Stimulated activated naive CD4-positive, alpha-beta T cell treated with Interleukin-2 at 50 U/mL for 16 hours (primary cell): Measurements from ENCODE around the gene PRPS1.
"Not testable (repeated sequence)": the region's sequence is repeated elsewhere in the genome, so short reads cannot be mapped to it uniquely, and the experiment has no call there.

Source experiments
- DNase-seq: peaks from one replicate; lab custom pipeline; 2025; lab: John Stamatoyannopoulos, UW

PRPS1 gene

DNA sequence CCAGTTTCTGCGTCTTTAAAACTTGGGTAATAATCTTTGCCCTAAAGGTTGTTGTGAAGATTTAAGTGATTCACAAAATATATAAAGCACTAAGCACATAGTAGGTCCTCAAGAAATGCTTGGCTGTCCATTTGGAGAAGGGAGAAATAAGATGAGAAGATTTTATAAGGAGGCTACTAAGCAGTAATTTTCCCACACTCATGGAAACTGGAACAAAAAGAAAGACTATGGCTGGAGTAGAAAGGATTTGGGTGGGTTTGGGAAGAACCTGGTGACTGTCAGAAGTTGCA lies 47.0 kb downstream of the PRPS1 start:
- DNase-seq, result no peak

DNA sequence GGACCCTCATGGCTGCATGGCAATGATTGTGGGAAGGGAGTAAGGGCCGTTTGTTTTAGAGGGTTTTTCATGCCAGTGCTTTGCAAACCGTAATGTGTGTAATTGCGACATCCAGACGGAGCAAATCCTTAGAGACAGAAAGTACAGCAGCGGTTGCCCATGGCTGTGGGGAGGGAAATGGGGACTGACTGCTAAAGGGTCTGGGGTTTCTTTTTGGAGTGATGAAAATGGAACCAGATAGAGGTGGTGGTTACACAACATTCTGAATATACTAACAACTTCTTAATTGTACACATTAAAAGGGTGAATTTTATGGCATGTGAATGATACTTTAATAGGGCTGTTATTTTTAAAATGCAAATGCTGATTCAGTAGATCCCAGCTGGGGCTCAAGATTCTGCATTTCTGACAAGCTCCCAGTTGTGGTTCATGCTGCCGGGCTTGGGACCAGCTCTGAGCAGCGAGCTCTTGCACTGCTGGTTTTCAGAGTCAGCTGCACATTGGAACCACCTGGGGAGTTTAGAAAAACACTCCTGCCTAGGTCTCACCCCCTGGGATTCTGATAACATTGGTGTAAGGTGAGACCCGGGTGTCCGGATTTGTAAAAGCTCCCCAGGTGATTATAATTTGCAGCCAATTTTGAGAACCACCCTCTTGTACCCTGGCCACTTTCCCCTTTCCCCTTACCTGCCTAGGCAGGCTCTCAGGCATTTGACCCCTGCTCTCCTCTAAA lies 47.7 kb downstream of the PRPS1 start:
- no peak for DNase-seq

DNA sequence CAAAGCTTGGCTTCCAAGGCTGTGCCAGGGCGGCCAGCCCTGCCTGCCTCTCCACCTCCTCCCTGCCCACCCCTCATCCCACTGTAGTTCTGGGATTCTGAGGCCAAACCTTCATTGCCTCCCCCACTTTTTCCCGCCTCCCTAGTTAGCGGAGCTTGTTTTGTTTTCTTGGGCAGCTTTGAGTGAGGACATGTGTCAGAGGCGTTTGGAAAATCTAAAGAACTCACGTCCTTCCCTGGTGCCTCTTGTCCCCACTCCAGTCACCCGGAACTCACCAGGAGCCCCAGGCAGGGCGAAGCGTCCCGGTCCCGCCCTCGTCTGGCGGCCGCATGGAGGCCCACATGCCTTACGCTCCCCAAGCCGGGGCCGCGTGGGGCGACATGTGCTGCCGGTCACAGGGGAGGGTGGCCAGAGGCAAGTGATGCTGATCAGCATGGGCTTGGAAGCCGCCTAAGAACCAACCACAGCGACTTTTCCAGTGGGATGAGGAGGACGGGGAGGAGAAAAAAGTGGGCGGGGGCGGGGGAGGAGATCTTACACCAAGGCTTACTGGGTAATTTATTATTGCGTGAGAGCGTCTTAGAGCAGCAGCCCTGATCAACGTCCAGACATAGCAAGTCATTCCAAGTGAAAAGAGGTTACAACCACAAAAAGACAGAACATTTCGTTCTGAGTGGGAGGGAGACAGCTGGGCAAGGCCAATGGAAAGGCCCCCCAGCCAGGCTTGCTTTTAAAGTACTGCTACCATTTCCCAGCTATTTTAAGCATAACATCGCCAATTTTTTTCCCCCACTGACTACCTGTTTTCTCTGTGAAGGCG lies 48.5 kb downstream of the PRPS1 start:
- DNase-seq, result peak; percentile 62

DNA sequence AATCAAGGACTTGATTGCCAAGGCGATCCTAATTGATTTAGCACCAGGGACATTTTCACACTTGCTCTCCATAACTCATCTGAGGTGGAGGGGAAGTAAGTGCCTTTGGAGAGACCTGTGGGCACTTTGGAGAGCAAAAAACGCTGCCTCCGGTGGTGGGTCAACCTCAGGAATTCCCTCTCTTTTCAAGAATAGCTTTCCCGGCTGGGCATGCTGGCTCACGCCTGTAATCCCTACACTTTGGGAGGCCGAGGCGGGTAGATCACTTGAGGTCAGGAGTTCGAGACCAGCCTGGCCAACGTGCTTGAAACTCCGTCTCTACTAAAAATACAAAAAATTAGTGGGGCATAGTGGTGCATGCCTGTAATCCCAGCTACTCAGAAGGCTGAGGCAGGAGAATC lies 49.2 kb downstream of the PRPS1 start:
- DNase-seq, result no peak

DNA sequence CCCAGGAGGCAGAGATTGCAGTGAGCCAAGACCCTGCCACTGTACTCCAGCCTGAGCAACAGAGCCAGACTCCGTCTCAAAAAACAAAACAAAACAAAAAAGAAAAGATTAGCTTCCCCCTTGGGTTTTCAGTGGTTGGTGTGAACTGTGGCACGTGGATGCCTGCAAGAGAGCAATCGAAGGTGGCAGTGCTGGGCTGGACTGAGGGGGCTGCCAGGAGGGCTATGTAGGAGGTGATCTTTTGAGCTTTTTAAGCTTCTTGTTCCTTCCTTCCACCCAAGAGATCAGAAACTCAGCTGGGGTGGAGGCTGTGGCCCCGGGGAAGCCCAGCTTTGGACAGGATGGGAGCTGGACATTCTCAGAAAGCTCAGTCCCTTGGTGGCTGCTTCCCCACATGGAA lies 49.6 kb downstream of the PRPS1 start:
- no peak for DNase-seq

DNA sequence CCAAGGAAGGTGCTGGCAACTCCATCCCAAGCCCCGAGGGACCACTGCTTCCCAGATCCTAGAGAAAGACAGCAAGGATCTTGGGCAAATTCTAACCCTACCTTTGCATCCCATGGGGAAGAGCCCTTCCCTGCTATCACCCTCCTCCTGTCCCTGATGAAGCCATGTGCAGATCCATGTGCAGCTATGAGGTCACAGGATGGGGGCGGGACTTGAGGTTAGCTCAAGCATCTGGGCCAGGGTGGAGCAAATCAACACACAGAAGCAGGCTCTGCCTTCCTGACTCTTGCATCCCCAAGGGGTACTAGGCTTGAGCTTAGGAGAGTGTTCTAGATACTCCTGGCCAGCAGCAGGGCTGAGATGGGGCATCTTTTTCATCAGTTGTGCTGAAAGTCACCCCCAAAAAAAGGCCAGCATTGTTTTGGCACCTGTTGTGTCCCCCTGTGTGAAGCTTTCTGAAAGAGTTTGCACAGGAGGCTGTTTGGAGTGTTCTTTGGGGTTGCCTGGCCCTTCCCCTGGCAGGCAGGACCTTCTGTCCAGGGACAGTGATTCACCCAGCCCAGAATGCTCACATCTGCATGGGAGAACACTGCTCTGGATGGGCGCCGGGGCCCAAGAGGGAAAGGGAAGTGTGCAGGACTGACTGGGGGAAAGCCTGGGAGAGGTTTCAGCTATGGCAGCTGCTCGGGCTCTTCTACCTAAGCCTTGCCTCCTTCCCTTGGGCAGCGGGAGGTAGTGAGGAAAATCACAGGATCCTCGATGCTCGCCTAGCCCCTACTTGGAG lies 50.8 kb downstream of the PRPS1 start:
- DNase-seq, result peak; percentile 35

DNA sequence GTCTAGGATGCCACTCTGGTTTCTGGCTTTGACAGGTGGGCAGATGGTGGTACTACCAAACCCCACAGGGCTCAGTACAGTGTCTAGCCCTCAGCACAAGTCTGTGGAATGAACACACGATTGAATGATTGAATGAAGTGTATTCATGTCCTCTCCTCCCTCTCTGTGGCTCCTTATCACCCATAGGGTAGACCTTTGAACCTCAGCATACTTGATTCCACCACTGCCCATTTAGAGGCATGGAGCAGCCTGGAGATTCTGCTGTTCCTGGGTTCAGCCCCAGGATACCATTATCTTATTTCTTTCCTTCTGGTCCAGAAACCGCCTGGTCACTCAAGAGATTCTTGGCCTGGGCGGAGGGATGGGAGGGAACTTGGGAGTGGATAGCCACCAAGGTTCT lies 53.9 kb downstream of the PRPS1 start:
- DNase-seq, result no peak

DNA sequence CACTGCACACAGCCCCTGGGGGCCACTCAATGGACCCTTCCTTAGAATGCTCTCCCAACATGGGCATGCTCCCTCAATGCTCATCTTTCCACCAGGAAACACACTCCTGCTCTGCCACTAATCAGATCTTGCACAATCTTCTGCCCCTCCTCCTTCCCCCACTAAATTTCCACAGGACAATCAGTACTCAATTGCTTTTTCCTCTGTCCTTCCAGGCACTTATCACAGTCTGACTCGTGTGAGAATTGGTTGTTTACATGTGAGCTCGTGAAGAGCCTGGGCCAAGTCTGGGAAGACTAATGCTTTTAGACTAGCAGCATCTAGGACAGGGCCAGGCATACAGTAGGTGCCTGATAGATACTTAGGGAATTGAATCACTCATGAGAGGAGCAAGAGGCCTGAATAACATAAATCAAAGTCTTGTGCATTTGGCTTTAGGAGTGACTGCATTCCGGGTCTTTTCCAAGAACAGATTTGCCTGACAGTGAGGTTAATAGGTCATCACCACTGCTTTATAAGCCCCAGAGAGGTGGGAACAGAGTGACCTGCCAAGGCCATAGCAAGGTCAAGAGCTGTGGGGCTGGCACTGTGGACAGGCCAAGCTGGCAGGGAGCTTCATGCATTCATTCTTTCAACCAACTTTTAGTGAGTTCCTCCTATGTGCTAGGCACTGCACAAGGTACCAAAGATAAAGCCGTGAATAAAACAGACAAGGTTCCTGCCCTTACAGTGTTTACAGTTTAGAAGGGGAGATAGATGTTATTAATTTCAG lies 55.0 kb downstream of the PRPS1 start:
- no peak for DNase-seq

DNA sequence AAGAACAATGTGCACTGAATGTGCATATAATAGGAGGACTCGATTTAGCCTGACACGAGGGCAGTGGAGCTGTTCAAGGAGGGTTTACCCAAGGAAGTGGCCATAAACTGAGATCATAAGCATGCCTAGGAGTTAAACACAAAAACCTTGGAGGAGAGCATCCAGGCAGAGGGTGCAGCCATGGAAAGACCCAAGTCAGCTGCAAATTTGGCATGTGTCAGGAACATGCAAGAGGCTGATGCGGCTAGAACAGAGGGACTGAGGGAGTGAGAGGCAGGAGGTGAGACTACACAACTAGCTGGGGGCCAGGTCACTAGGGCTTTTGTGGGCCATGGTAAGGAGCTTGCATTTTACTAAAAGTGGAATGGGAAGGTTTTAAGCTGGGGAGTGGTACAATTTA lies 55.6 kb downstream of the PRPS1 start:
- no peak for DNase-seq

DNA sequence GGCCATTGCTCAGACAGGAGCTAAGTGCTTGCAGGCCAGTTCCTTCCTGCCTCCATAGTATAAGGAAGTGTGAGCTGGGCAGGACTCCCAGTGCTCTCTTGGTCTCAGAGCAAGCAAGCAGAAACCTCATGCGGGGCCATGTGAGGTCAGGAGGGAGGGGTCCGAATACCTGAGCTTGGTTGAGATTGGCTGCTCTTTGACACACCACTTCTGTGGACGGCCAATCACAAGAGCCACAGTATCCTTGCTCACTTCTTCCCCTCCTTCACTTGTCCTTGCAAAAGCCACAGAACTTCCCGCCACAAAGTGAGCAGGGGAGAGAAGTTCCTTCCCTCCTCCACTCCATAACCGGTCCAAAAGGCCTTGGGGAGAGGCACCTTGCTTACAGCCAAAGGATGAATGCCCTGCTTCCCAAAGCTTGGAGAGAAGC lies 56.7 kb downstream of the PRPS1 start:
- DNase-seq, result no peak

DNA sequence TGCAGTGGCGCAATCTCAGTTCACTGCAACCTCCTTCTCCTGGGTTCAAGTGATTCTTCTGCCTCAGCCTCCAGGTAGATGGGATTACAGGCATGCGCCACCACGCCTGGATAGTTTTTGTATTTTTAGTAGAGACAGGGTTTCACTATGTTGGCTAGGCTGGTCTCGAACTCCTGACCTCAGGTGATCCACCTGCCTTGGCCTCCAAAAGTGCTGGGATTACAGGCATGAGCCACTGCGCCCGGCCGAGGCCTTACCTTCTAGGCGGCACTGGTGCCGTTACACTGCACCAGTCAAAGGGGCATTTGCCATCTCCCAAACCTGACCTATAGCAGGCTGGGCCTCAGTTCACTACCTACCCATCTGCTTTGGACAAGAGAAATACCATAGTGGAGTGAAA lies 57.3 kb downstream of the PRPS1 start:
- not testable (repeated sequence) for DNase-seq

DNA sequence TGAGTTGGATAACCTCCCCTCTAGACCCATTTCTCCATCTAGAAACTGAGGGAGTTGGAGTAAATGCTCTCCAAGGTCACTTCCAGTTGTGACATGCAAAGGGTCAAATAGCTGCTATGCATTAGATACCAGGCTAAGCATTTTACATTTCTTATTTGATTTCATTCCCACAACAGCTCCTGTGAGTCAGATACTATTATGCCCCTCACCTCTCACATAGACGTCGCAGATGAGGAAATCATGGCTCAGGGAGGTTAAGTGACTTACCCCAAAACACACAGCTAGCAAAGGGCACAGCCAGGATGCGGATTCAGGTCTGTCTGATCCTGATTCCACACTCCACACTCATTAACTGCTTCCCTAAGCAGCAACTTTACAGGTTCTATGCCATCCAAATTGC lies 57.7 kb downstream of the PRPS1 start:
- DNase-seq, result no peak

DNA sequence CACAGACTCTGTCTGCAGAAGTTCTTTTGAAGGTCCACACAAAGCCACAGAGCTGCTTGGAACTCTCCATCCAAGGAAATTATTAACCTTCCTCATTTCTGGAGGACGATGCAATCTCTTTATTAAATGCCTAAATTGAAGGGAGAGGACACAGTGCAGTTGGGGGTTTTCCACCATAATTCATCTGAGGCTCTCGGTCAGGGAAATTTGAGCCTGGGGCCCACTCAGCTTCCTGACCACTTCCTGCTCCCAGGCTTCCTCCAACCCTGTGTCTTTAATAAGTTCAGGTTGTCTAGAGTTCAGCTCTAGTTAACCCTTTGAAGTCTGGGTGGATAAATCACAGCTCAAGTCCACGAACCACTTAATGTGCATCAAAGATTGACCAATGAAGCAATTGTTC lies 58.5 kb downstream of the PRPS1 start:
- DNase-seq, result no peak

DNA sequence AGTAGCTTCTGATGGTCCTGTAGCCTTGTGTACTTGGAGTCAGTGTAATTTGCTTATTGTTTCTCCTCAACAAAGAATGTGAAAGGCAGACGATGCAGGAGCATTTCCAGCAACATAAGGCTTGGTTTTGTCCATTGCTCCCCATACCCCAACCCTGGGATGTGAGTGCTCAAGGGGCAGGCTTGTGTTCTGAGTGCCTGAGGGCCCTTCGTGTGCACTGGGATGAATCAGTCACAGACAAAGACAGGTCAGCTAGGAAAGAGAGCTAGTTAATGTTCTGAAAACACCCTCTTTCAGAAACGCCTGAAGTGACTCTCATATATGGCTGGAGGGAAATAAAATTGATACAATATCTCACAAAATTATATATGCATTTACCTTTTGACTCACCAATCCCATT lies 59.1 kb downstream of the PRPS1 start:
- no peak for DNase-seq

DNA sequence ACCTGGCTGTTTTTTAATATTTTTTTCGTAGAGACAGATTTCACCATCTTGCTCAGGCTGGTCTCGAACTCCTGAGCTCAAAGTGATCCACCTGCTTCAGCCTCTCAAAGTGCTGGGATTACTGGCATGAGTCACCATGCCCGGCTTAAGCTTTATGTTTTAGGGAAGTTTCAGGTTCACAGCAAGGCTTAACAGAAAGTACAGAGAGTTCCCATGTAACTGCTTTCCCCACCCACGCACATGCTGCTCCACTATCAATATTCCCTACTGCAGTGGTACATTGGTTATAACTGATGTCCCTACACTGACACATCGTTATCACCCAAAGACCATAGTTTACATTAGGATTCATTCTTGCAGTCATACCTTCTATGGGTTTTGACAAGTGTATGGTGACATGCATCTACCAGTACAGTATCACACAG lies 62.7 kb downstream of the PRPS1 start:
- DNase-seq, result no peak

DNA sequence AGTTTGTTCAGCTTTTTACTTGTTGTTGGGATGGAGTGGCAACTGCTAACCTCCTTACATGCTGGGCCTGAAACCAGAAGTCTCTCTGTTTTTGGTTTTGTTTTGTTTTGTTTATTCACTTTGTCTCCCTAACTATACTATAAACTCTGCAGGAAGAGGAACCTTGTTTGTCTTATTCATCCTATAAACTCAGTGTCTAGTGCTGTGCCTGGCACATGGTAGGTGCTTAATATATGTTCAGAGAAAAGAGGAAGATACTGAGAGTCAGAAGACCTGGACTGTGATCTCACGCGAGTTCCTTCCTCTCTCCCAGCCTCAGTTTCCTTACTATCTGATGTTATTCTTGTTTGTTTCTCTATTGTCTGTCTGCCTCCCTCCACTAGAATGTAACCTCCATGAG lies 71.3 kb downstream of the PRPS1 start:
- no peak for DNase-seq

DNA sequence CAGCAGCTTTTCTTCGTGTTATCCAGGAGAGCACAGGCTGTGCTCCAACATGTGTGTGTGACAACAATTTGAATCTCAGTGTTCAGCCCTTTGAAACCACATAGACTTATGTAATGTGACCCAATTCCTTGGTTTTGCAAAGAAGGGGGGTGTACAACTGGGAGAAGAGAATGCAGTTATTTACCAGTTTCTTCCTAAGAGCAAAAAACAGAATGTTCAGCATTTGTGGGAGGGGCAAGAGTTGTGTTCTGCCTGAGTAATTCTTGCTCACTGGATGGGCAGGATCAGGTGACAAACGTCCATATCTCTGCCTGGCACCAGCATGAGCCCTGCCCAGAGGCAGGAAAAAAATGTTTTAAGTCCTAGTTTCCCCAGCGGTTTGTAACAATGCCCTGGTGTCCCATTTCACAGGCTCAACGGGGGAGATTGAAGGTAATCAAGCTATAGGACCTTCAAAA lies 72.0 kb downstream of the PRPS1 start:
- DNase-seq, result no peak
